HFFc6 (cell line): ENCODE data around the gene CALCA. TPM values are rescaled to one million over a fixed set of nuclear protein-coding genes. Genes with fewer than 3 reads are reported as not detected.
A peak's percentile ranks its signal among the peaks of the same experiment; 100 is the strongest.

Experiments
- DNase-seq: peaks from one replicate; pipeline ENCODE4 v3.0.0-alpha.2; 2018
- H3K27ac Mint-ChIP-seq: 2 replicates; pipeline ENCODE4 v1.8.0; 2020; ENCODE audit warnings: mild to moderate bottlenecking, mixed read lengths
- H3K27me3 Mint-ChIP-seq: 2 replicates; pipeline ENCODE4 v1.8.0; 2021; ENCODE audit warnings: mild to moderate bottlenecking, moderate library complexity, mixed read lengths; ENCODE audit not compliant: insufficient read depth
- H3K36me3 Mint-ChIP-seq: 2 replicates; pipeline ENCODE4 v1.8.0; 2021; ENCODE audit warnings: low read depth, mixed read lengths
- H3K4me1 Mint-ChIP-seq: 2 replicates; pipeline ENCODE4 v1.8.0; 2020; ENCODE audit warnings: low read depth, mixed read lengths
- H3K4me3 Mint-ChIP-seq: 2 replicates; pipeline ENCODE4 v1.8.0; 2020; ENCODE audit warnings: mild to moderate bottlenecking, moderate library complexity, mixed read lengths
- H3K9me3 Mint-ChIP-seq: 2 replicates; pipeline ENCODE4 v1.8.0; 2020; ENCODE audit warnings: mild to moderate bottlenecking, mixed read lengths
- CTCF ChIP-seq: fragments of 200-600 bp; sonication (generic); IDR thresholded peaks from 2 replicates; pipeline ENCODE4 v1.5.0; 2021; ENCODE audit warnings: antibody characterized with exemption, mild to moderate bottlenecking
- total RNA-seq, 6 experiments: library from RNA; stranded (reverse); fragmentation: NEBNext Ultra II Directional; extraction: Animal tissue kit (Norgen Biotek cat#: 25700); gene quantifications; 2 replicates in 1 of 6; 3 replicates in 5 of 6; pipeline ENCODE4 v1.2.3, GENCODE V29; 2021

CALCA gene
- total RNA-seq, 6 experiments from 2014 or later: not detected

GRCh38 chr11:14973621-14974514 lies 1.7 kb upstream of the CALCA start:
- peak overlapping the region; percentile 35; the same call in 1 of the 2 replicates for H3K4me3 Mint-ChIP-seq
- no peak for TF ChIP-seq CTCF
- H3K27ac Mint-ChIP-seq: no peak overlapping the region
- H3K9me3 Mint-ChIP-seq: no peaks in the 10 kb centered on the region
- peaks cover 47% of the 10 kb centered on the region for H3K27me3 Mint-ChIP-seq
- no peak for DNase-seq
- H3K36me3 Mint-ChIP-seq: no peaks in the 10 kb centered on the region
- peaks cover 15% of the 10 kb centered on the region for H3K4me1 Mint-ChIP-seq

- DNase-seq: no peak
- Mint-ChIP-seq H3K27ac (no peak overlapping the region), H3K4me3 (peak overlapping the region; percentile 35; the same call in 1 of the 2 replicates), H3K4me1 (peaks cover 15% of the 10 kb centered on the region), H3K9me3 (no peaks in the 10 kb centered on the region), H3K27me3 (peaks cover 50% of the 10 kb centered on the region), H3K36me3 (no peaks in the 10 kb centered on the region)
- TF ChIP-seq CTCF: no peak
Observed at GRCh38 chr11:14972581-14973495, 687 bp upstream of the CALCA start.

GRCh38 chr11:14969901-14970323 lies 2.2 kb downstream of the CALCA start:
- H3K4me1 Mint-ChIP-seq: peaks cover 11% of the 10 kb centered on the region
- no peaks in the 10 kb centered on the region for H3K36me3 Mint-ChIP-seq
- peak; percentile 88 for TF ChIP-seq CTCF
- DNase-seq: peak; percentile 20
- peaks cover 38% of the 10 kb centered on the region for H3K27me3 Mint-ChIP-seq
- no peaks in the 10 kb centered on the region for H3K9me3 Mint-ChIP-seq
- no peak overlapping the region for H3K4me3 Mint-ChIP-seq
- no peak overlapping the region for H3K27ac Mint-ChIP-seq

GRCh38 chr11:14967581-14968243 lies 4.4 kb downstream of the CALCA start:
- no peak for DNase-seq
- H3K4me1 Mint-ChIP-seq: peaks cover 6% of the 10 kb centered on the region
- no peaks in the 10 kb centered on the region for H3K9me3 Mint-ChIP-seq
- H3K36me3 Mint-ChIP-seq: no peaks in the 10 kb centered on the region
- no peak overlapping the region for H3K4me3 Mint-ChIP-seq
- peaks cover 19% of the 10 kb centered on the region for H3K27me3 Mint-ChIP-seq
- TF ChIP-seq CTCF: no peak
- no peak overlapping the region for H3K27ac Mint-ChIP-seq

- DNase-seq: no peak
- Mint-ChIP-seq H3K27me3 (no peaks in the 10 kb centered on the region), H3K9me3 (no peaks in the 10 kb centered on the region; the same call in 1 of the 2 replicates), H3K27ac (no peak overlapping the region), H3K4me1 (no peaks in the 10 kb centered on the region), H3K36me3 (no peaks in the 10 kb centered on the region), H3K4me3 (no peak overlapping the region)
- no peak for TF ChIP-seq CTCF
Observed at GRCh38 chr11:14956111-14956510, 16.0 kb downstream of the CALCA start.
